HG03442 (cell line): ENCODE measurements around the gene PDILT.
A peak's percentile ranks its signal among the peaks of the same experiment; 100 is the strongest.

ENCODE experiments used
- ATAC-seq: cut with Tn5 transposase; IDR thresholded peaks from one replicate; pipeline ENCODE4 v1.9.1; 2021; ENCODE audit warnings: mild to moderate bottlenecking, moderate library complexity; ENCODE audit not compliant: unreplicated experiment

The PDILT gene

GRCh38 chr16:20409398-20410120, 5.0 kb upstream of the PDILT start, which contains the start of gene ACSM5:
ACSM5 (plus strand) TSS chr16:20409534; CDS start chr16:20411485, 1,951 bp downstream.
- peak; percentile 34 for ATAC-seq

- no peak for ATAC-seq
Observed at GRCh38 chr16:20402651-20403050, 1.9 kb downstream of the PDILT start.

GRCh38 chr16:20401475-20402016, 3.0 kb downstream of the PDILT start:
- ATAC-seq: no peak

- ATAC-seq: no peak
Observed at GRCh38 chr16:20401066-20401465, 3.5 kb downstream of the PDILT start.

- no peak for ATAC-seq
Observed at GRCh38 chr16:20399185-20399584, 5.4 kb downstream of the PDILT start.

- no peak for ATAC-seq
Observed at GRCh38 chr16:20398603-20399002, 5.9 kb downstream of the PDILT start.

- no peak for ATAC-seq
Observed at GRCh38 chr16:20397468-20398074, 7.0 kb downstream of the PDILT start.

- ATAC-seq: no peak
Observed at GRCh38 chr16:20396846-20397467, 7.6 kb downstream of the PDILT start.

- ATAC-seq: no peak
Observed at GRCh38 chr16:20395946-20396345, 8.6 kb downstream of the PDILT start.

GRCh38 chr16:20393801-20394577, 10.5 kb downstream of the PDILT start:
- no peak for ATAC-seq

GRCh38 chr16:20391045-20391444, 13.5 kb downstream of the PDILT start:
- ATAC-seq: no peak

- ATAC-seq: no peak
Observed at GRCh38 chr16:20388854-20389253, 15.7 kb downstream of the PDILT start.

GRCh38 chr16:20387978-20388377, 16.6 kb downstream of the PDILT start:
- no peak for ATAC-seq

- no peak for ATAC-seq
Observed at GRCh38 chr16:20385844-20386832, 18.4 kb downstream of the PDILT start.

- no peak for ATAC-seq
Observed at GRCh38 chr16:20383106-20384029, 21.2 kb downstream of the PDILT start.

- no peak for ATAC-seq
Observed at GRCh38 chr16:20382202-20382948, 22.2 kb downstream of the PDILT start.

GRCh38 chr16:20380782-20381181, 23.8 kb downstream of the PDILT start:
- no peak for ATAC-seq

GRCh38 chr16:20377181-20377580, 27.4 kb downstream of the PDILT start:
- ATAC-seq: no peak
